ENCODE results near the gene MAN1C1. TPM values are rescaled to one million over a fixed set of nuclear protein-coding genes. Genes with fewer than 3 reads are reported as not detected.

MAN1C1 gene
- total and polyA plus RNA-seq, 10 of the 15 experiments (the other 5 are each of a cell fraction or from before 2014, with no cell fraction given), result 0.12 to 0.56 (median 0.22) TPM; not detected in 3

- TF ChIP-seq ATF3 (IDR thresholded peaks at IDR 0.05; ENCODE audit: borderline replicate concordance, extremely low read depth, low read depth, low read length), result no peak
- TF ChIP-seq, protein P1, sequence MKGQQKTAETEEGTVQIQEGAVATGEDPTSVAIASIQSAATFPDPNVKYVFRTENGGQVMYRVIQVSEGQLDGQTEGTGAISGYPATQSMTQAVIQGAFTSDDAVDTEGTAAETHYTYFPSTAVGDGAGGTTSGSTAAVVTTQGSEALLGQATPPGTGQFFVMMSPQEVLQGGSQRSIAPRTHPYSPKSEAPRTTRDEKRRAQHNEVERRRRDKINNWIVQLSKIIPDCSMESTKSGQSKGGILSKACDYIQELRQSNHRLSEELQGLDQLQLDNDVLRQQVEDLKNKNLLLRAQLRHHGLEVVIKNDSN (IDR thresholded peaks at IDR 0.05; ENCODE audit: borderline replicate concordance, extremely low read length, insufficient read depth, low read depth, low read length), result no peak
These were observed 53.4 kb downstream of the MAN1C1 start (continued) for GRCh38 chr1:25669781-25670567.

DNA sequence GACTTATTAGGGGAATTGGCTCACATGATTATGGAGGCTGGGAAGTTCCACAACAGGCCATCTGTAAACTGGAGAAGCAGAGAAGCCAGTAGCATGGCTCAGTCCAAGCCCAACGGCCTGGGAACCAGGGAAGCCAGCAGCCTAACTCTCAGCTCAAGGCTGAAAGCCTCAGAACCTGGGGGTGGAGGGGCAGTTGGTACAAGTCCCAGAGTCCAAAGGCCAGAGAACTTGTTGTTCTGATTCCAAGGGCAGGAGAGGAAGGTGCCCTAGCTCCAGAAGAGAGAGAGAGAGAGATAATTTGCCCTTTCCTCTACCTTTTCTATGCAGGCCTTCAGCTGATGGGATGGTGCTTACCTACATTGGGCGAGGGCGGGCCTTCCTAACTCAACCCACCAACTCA, 55.3 kb downstream of the MAN1C1 start:
- intact Hi-C loops (cut with micrococcal nuclease; ENCODE audit: unreplicated experiment) (no loop called here), in situ Hi-C loops (cut with MboI) (no loop called here)
- H2AFZ ChIP-seq (ENCODE audit: control insufficient read depth, low read depth, low read length), result no peak overlapping the region
- no peak for FAIRE-seq
- no TSS peak for BruUV-seq (replicated peaks)
- no peaks in the 10 kb centered on the region; the same call in 1 of the 2 replicates for H4K20me1 ChIP-seq (ENCODE audit: control insufficient read depth, insufficient read depth)
- 36% methylated on average over 3 of the region's 3 CpGs for WGBS (ENCODE audit: insufficient coverage, insufficient replicate concordance, low lambda C conversion rate, missing lambda C conversion rate)
- no peaks in the 10 kb centered on the region for H3K36me3 ChIP-seq (ENCODE audit: control insufficient read depth in 2 of 2, insufficient read depth in 2 of 2, low read length in 1 of 2)
- no peak for DNase-seq (ENCODE audit: low read depth, low spot score)
- ChIA-PET POLR2A (no interaction called here), CTCF (no interaction called here), RAD21 (ENCODE audit: unreplicated experiment) (no interaction called here), SMC1A (ENCODE audit: uncharacterized antibody, unreplicated experiment) (no interaction called here)
- H3K9me3 ChIP-seq (replicated peaks; ENCODE audit: control insufficient read depth, insufficient read depth, low read length), result peaks cover 6% of the 10 kb centered on the region; the same call in 2 of the 3 replicates
- TF ChIP-seq PAX5 (IDR thresholded peaks at IDR 0.05; ENCODE audit: borderline replicate concordance, low read depth, low read length), result no peak
- no peak overlapping the region for H3K27ac ChIP-seq (ENCODE audit: control insufficient read depth, insufficient read depth)
- no peak overlapping the region for H3K4me2 ChIP-seq (ENCODE audit: control insufficient read depth, insufficient read depth)
- H3K4me3 ChIP-seq, result no peak overlapping the region
- no peaks in the 10 kb centered on the region for H3K79me2 ChIP-seq (ENCODE audit: control insufficient read depth, insufficient read depth, low read length)
- no peak overlapping the region for H3K9ac ChIP-seq (ENCODE audit: control insufficient read depth, insufficient read depth, low read length)
- H3K27me3 ChIP-seq (replicated peaks in 1 of 2; ENCODE audit: control insufficient read depth in 2 of 2, insufficient read depth in 2 of 2, low read length in 1 of 2), result peaks cover 2 to 13% of the 10 kb centered on the region in 2 experiments; a peak in 3 of 4 replicates
- no peak for ATAC-seq
- peaks cover 21% of the 10 kb centered on the region for H3K4me1 ChIP-seq (ENCODE audit: control insufficient read depth, insufficient read depth, low read length)

Data from GM12878 (cell line).